HepG2 (cell line): Measurements from ENCODE around the gene S100A5. TPM values are rescaled to one million over a fixed set of nuclear protein-coding genes. Genes with fewer than 3 reads are reported as not detected.
A peak's percentile ranks its signal among the peaks of the same experiment; 100 is the strongest.

Source experiments
- GLI4 ChIP-seq: sonication (generic); formaldehyde crosslinking; IDR thresholded peaks from 2 replicates; pipeline ENCODE4 v1.5.1; 2020; ENCODE audit warnings: missing genetic modification reagents, mild to moderate bottlenecking, moderate library complexity, borderline replicate concordance
- HCFC1 ChIP-seq: fragments of 150-350 bp; IDR thresholded peaks from 2 replicates; pipeline ENCODE4 v1.6.1; 2014; ENCODE audit warnings: low read depth, low read length
- HOXA3 ChIP-seq: sonication (generic); formaldehyde crosslinking; IDR thresholded peaks from 2 replicates; pipeline ENCODE4 v1.5.0; 2020; ENCODE audit warnings: missing genetic modification reagents
- JUNB ChIP-seq: sonication (generic); formaldehyde crosslinking; IDR thresholded peaks from 2 replicates; pipeline ENCODE4 v1.8.0; 2022; ENCODE audit warnings: missing genetic modification reagents, mild to moderate bottlenecking, borderline replicate concordance
- PAX8 ChIP-seq: sonication (generic); formaldehyde crosslinking; IDR thresholded peaks from 2 replicates; pipeline ENCODE4 v1.8.0; 2022; ENCODE audit warnings: mild to moderate bottlenecking, missing genetic modification reagents, borderline replicate concordance
- RXRB ChIP-seq: IDR thresholded peaks from 2 replicates; pipeline ENCODE4 v1.6.1; 2016; ENCODE audit warnings: borderline replicate concordance, missing genetic modification reagents, missing compliant biosample characterization
- TEAD3 ChIP-seq: optimal IDR thresholded peaks from 2 replicates; pipeline ENCODE3; 2016; ENCODE audit warnings: borderline replicate concordance
- ZNF101 ChIP-seq: sonication (generic); formaldehyde crosslinking; IDR thresholded peaks from 2 replicates; pipeline ENCODE4 v1.4.0; 2020; ENCODE audit warnings: mild to moderate bottlenecking, low read depth, missing genetic modification reagents, borderline replicate concordance
- ZNF574 ChIP-seq: sonication (generic); formaldehyde crosslinking; IDR thresholded peaks from 2 replicates; pipeline ENCODE4 v1.4.0; 2020; ENCODE audit warnings: missing genetic modification reagents
- ZNF589 ChIP-seq: sonication (generic); formaldehyde crosslinking; conservative IDR thresholded peaks from 2 replicates; pipeline ENCODE4 v1.8.0; 2022; ENCODE audit warnings: mild to moderate bottlenecking, moderate library complexity, missing genetic modification reagents
- ZNF597 ChIP-seq: sonication (generic); formaldehyde crosslinking; IDR thresholded peaks from 2 replicates; pipeline ENCODE4 v1.5.0; 2020; ENCODE audit warnings: missing genetic modification reagents
- ZNF644 ChIP-seq: IDR thresholded peaks from 2 replicates; pipeline ENCODE4 v1.6.1; 2016; ENCODE audit warnings: low read depth
- ZNF660 ChIP-seq: sonication (generic); formaldehyde crosslinking; IDR thresholded peaks from 2 replicates; pipeline ENCODE4 v1.5.1; 2020; ENCODE audit warnings: mild to moderate bottlenecking, low read depth, missing genetic modification reagents, borderline replicate concordance
- ZNF687 ChIP-seq: sonication (generic); formaldehyde crosslinking; IDR thresholded peaks from 2 replicates; pipeline ENCODE4 v1.5.1; 2020; ENCODE audit warnings: mild to moderate bottlenecking, missing genetic modification reagents, moderate library complexity
- ZNF75D ChIP-seq: sonication (generic); formaldehyde crosslinking; IDR thresholded peaks from 2 replicates; pipeline ENCODE4 v1.8.1; 2023; ENCODE audit warnings: missing genetic modification reagents, mild to moderate bottlenecking, borderline replicate concordance
- ZNF777 ChIP-seq: sonication (generic); formaldehyde crosslinking; IDR thresholded peaks from 2 replicates; pipeline ENCODE4 v1.4.0; 2020; ENCODE audit warnings: missing genetic modification reagents
- ZUFSP ChIP-seq: sonication (generic); formaldehyde crosslinking; IDR thresholded peaks from 2 replicates; pipeline ENCODE4 v1.9.0; 2021; ENCODE audit warnings: missing genetic modification reagents, mild to moderate bottlenecking, borderline replicate concordance
- polyA plus RNA-seq, 8 experiments: library from polyadenylated mRNA; depleted of rRNA in 3 of 8; stranded (reverse) in 7 of 8; unstranded in 1 of 8; fragments of >200 nt; fragmentation: Illumina TruSeq in 4 of 8; extraction: Trizol in 4 of 8; gene quantifications; 2 replicates each; pipeline versions ENCODE4 v1.2.1 to v1.2.3, GENCODE V29; 2011 to 2016; ENCODE audit warnings: low read depth in 4 of 8, missing spikeins in 1 of 8, mixed read lengths in 1 of 8; ENCODE audit not compliant: insufficient read depth in 1 of 8
- total RNA-seq, 5 experiments: library from RNA; depleted of rRNA; stranded (reverse); fragments of >200 nt; fragmentation: Illumina TruSeq; extraction: Trizol; gene quantifications; 2 replicates each; pipeline ENCODE4 v1.2.3, GENCODE V29; 2016; ENCODE audit warnings: low read depth in 1 of 5

Gene S100A5
- total and polyA plus RNA-seq, 2 of the 13 experiments (the other 11 are each of a cell fraction or from before 2014, with no cell fraction given) = not detected

- TF ChIP-seq ZNF75D (CRISPR knock-in tag) = no peak
- TF ChIP-seq ZNF574 (CRISPR knock-in tag) = peak; percentile 39; the same call in 1 of the 2 replicates
- TF ChIP-seq PAX8 (CRISPR knock-in tag) = no peak
- TF ChIP-seq GLI4 (CRISPR knock-in tag) = no peak
- TF ChIP-seq TEAD3 (CRISPR knock-in tag) = peak; percentile 69
- no peak for TF ChIP-seq ZNF589 (CRISPR knock-in tag)
- peak; percentile 50; the same call in 1 of the 2 replicates for TF ChIP-seq HOXA3 (CRISPR knock-in tag)
- TF ChIP-seq ZNF687 (CRISPR knock-in tag) = peak; percentile 78
- no peak for TF ChIP-seq ZNF597
- no peak for TF ChIP-seq ZUFSP (CRISPR knock-in tag)
- TF ChIP-seq ZNF660 (CRISPR knock-in tag) = no peak
- TF ChIP-seq RXRB (CRISPR knock-in tag) = peak; percentile 54; the same call in 1 of the 2 replicates
- TF ChIP-seq ZNF777 (CRISPR knock-in tag) = peak; percentile 62; the same call in 1 of the 2 replicates
- TF ChIP-seq JUNB (CRISPR knock-in tag) = no peak
- no peak for TF ChIP-seq ZNF101 (CRISPR knock-in tag)
- TF ChIP-seq HCFC1 = no peak
- TF ChIP-seq ZNF644 = no peak
These were observed 27.8 kb upstream of the S100A5 start (continued) for GRCh38 chr1:153568367-153569099.
